ENCODE data around the gene PGD.

The PGD gene

GRCh38 chr1:10378081-10378841 is 20.6 kb upstream of the PGD start:
- no peak overlapping the region for H3K27ac ChIP-seq (ENCODE audit: extremely low read depth, low read depth, low read length)
- peaks cover 12 to 54% of the 10 kb centered on the region in 2 experiments for H3K36me3 ChIP-seq (ENCODE audit: control insufficient read depth in 2 of 2, insufficient read depth in 1 of 2, low read length in 2 of 2)
- H3K4me3 ChIP-seq (ENCODE audit: low read depth, low read length): no peak overlapping the region
- no peaks in the 10 kb centered on the region for H3K9me3 ChIP-seq (ENCODE audit: control insufficient read depth, insufficient read depth, low read depth, low read length)
- TF ChIP-seq KLF16 (tag by site-specific recombination; IDR thresholded peaks at IDR 0.05) (no peak), ZNF449 (tag by site-specific recombination; IDR thresholded peaks at IDR 0.05) (peak; percentile 65; the same call in 1 of the 2 replicates)
- H3K4me1 ChIP-seq (ENCODE audit: control insufficient read depth, insufficient read depth, low read length): no peaks in the 10 kb centered on the region
- CTCF ChIA-PET: interaction anchor here (0.6 to 1.9 kb wide), 11 partner anchors 10 to 594 kb away, joined by 3 to 14 read pairs (median 6); partner anchors contain the start of gene CENPS
- POLR2A ChIA-PET: interaction anchor here (0.6 to 2.1 kb wide), 2 partner anchors 21 to 126 kb away, joined by 4 to 6 read pairs; partner anchors contain the start of gene PGD

GRCh38 chr1:10379101-10379620 is 19.7 kb upstream of the PGD start:
- no peak for TF ChIP-seq ZNF138 (tag by site-specific recombination; IDR thresholded peaks at IDR 0.05; ENCODE audit: borderline replicate concordance)
- no peak for TF ChIP-seq ZFP41 (tag by site-specific recombination; IDR thresholded peaks at IDR 0.05; ENCODE audit: borderline replicate concordance)
- no peak for TF ChIP-seq PRDM1 (tag by site-specific recombination; IDR thresholded peaks at IDR 0.05)
- TF ChIP-seq ZNF837 (tag by site-specific recombination; IDR thresholded peaks at IDR 0.05): no peak
- no peak for TF ChIP-seq MEIS1 (CRISPR knock-in tag; IDR thresholded peaks at IDR 0.05; ENCODE audit: borderline replicate concordance)
- no peak for TF ChIP-seq SP2 (tag by site-specific recombination; IDR thresholded peaks at IDR 0.05)
- TF ChIP-seq ZNF175 (tag by site-specific recombination; IDR thresholded peaks at IDR 0.05): no peak
- peaks cover 10 to 50% of the 10 kb centered on the region in 2 experiments for H3K36me3 ChIP-seq (ENCODE audit: control insufficient read depth in 2 of 2, insufficient read depth in 1 of 2, low read length in 2 of 2)
- H3K9me3 ChIP-seq (ENCODE audit: control insufficient read depth, insufficient read depth, low read depth, low read length): no peaks in the 10 kb centered on the region
- H3K4me1 ChIP-seq (ENCODE audit: control insufficient read depth, insufficient read depth, low read length): no peaks in the 10 kb centered on the region
- H3K27ac ChIP-seq (ENCODE audit: extremely low read depth, low read depth, low read length): no peak overlapping the region
- ChIA-PET POLR2A (no interaction called here), CTCF (interaction anchor here (1.1 kb wide), 1 partner anchor 115 kb away, joined by 3 read pairs; no protein-coding TSS in a partner anchor)
- no peak overlapping the region for H3K4me3 ChIP-seq (ENCODE audit: low read depth, low read length)

- POLR2A ChIA-PET: no interaction called here
- TF ChIP-seq KLF1 (tag by site-specific recombination; IDR thresholded peaks at IDR 0.05): no peak
- no peak for TF ChIP-seq ZNF626 (tag by site-specific recombination; IDR thresholded peaks at IDR 0.05)
- TF ChIP-seq ZNF433 (tag by site-specific recombination; IDR thresholded peaks at IDR 0.05; ENCODE audit: low read depth): no peak
- TF ChIP-seq ZSCAN18 (tag by site-specific recombination; IDR thresholded peaks at IDR 0.05): no peak
- no peak for TF ChIP-seq PRDM6 (tag by site-specific recombination; IDR thresholded peaks at IDR 0.05)
- no peak for TF ChIP-seq SP2 (tag by site-specific recombination; IDR thresholded peaks at IDR 0.05)
- TF ChIP-seq KLF17 (tag by site-specific recombination; IDR thresholded peaks at IDR 0.05): no peak
- TF ChIP-seq PRDM2 (tag by site-specific recombination; IDR thresholded peaks at IDR 0.05; ENCODE audit: borderline replicate concordance): no peak
- no peak for TF ChIP-seq ZNF19 (tag by site-specific recombination; IDR thresholded peaks at IDR 0.05; ENCODE audit: low read depth)
- CTCF ChIA-PET: interaction anchor here (0.7 to 1.1 kb wide), 2 partner anchors 42 to 114 kb away, joined by 3 read pairs; no protein-coding TSS in a partner anchor
- Histone ChIP-seq H3K9me3 (ENCODE audit: control insufficient read depth, insufficient read depth, low read depth, low read length) (no peaks in the 10 kb centered on the region), H3K27ac (ENCODE audit: extremely low read depth, low read depth, low read length) (no peak overlapping the region), H3K4me1 (ENCODE audit: control insufficient read depth, insufficient read depth, low read length) (no peaks in the 10 kb centered on the region), H3K4me3 (ENCODE audit: low read depth, low read length) (no peak overlapping the region), H3K36me3 (ENCODE audit: control insufficient read depth in 2 of 2, insufficient read depth in 1 of 2, low read length in 2 of 2) (peaks cover 10 to 47% of the 10 kb centered on the region in 2 experiments)
These were observed 19.2 kb upstream of the PGD start for GRCh38 chr1:10379676-10380075.
